ENCODE data around the gene RAG2. TPM values are rescaled to one million over a fixed set of nuclear protein-coding genes. Genes with fewer than 3 reads are reported as not detected.

Gene RAG2
- total RNA-seq (2014; rRNA removed; shearing (Covaris generic); ENCODE audit: low replicate concordance): not detected in 2 replicates

- DNase-seq (ENCODE audit: low read depth): no peak
- in situ Hi-C loops (cut with HindIII; ENCODE audit: low pct_unique_long_range_greater_than_20kb, low sequenced_read_pairs): no loop called here
These were observed at the start of gene RAG2 for GRCh38 chr11:36598051-36598450. TSS of gene RAG2 (minus strand) at chr11:36598236. CDS start at chr11:36594168, 4,068 bp downstream.

GRCh38 chr11:36638556-36638955 lies 40.5 kb upstream of the RAG2 start:
- in situ Hi-C loops (cut with HindIII; ENCODE audit: low pct_unique_long_range_greater_than_20kb, low sequenced_read_pairs): no loop called here
- DNase-seq (ENCODE audit: low read depth): peak; percentile 24

- in situ Hi-C loops (cut with HindIII; ENCODE audit: low pct_unique_long_range_greater_than_20kb, low sequenced_read_pairs): no loop called here
- DNase-seq (ENCODE audit: low read depth): no peak
These were observed 37.2 kb upstream of the RAG2 start for GRCh38 chr11:36635066-36635862.

- no peak for DNase-seq (ENCODE audit: low read depth)
- in situ Hi-C loops (cut with HindIII; ENCODE audit: low pct_unique_long_range_greater_than_20kb, low sequenced_read_pairs): no loop called here
These were observed 33.7 kb upstream of the RAG2 start for GRCh38 chr11:36631774-36632173.

- in situ Hi-C loops (cut with HindIII; ENCODE audit: low pct_unique_long_range_greater_than_20kb, low sequenced_read_pairs): no loop called here
- no peak for DNase-seq (ENCODE audit: low read depth)
These were observed 30.8 kb upstream of the RAG2 start for GRCh38 chr11:36628765-36629244.

DNA sequence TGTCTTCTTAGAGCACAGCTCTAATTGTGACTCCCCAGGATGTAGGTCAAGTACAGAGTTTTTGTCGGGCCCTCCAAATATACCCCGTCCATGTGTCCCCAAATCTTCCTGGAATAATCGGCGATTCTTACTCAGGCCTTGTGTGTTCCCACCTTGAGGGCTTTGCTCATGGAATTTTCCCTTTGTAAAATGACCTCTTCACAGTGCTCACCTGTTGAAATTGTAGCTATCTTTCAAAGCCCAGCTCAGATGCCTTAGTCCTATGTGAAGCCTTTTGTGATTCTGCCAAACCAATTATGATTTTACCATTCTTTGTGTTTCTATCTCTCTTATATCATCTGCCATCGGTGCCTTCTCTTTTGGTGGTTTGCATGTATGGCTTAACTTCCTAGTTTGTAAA lies 30.1 kb upstream of the RAG2 start:
- in situ Hi-C loops (cut with HindIII; ENCODE audit: low pct_unique_long_range_greater_than_20kb, low sequenced_read_pairs): no loop called here

DNA sequence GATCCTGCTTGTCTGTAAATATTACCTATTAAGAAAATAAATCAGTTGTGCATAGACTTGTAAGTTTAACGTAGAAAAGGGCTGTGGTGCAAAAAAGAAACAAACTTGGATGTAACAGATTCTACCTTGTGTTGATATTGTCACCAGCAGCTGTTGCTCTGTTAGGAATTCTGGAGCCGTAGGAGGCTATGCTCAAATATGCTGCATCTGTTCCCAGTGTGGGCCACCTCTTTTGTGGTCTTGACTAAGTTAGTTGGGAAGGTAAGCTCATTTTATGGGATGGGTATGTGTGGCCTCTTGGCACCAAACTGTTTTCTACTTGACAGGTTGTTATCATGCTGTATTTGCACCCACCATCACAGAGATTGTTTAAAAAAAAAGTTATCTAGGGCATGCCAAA lies 29.4 kb upstream of the RAG2 start:
- in situ Hi-C loops (cut with HindIII; ENCODE audit: low pct_unique_long_range_greater_than_20kb, low sequenced_read_pairs): no loop called here
- DNase-seq (ENCODE audit: low read depth): no peak

More for the DNA sequence above, 30.1 kb upstream of the RAG2 start:
- no peak for DNase-seq (ENCODE audit: low read depth)

- in situ Hi-C loops (cut with HindIII; ENCODE audit: low pct_unique_long_range_greater_than_20kb, low sequenced_read_pairs): no loop called here
- DNase-seq (ENCODE audit: low read depth): no peak
These were observed 29.0 kb upstream of the RAG2 start for GRCh38 chr11:36627006-36627405.

DNA sequence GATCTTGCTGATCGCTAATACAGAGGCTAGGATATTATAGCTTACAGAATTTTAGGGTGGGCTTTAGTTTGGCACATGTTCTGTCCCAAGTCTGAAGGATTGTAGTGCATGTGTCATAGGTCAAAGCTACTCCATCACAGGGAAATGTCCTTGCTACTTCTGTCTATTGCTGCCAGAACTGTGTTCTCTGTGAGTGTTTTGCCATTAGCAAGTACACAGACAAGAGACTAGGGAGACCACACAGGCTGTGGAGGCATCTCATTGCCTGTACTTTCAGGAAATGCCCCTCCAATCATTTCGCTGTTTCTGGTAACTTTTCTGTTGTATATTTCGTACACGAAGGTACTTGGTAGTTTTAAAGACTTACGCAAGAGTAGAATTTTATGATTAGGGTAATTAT lies 25.5 kb upstream of the RAG2 start:
- no peak for DNase-seq (ENCODE audit: low read depth)
- in situ Hi-C loops (cut with HindIII; ENCODE audit: low pct_unique_long_range_greater_than_20kb, low sequenced_read_pairs): no loop called here

DNA sequence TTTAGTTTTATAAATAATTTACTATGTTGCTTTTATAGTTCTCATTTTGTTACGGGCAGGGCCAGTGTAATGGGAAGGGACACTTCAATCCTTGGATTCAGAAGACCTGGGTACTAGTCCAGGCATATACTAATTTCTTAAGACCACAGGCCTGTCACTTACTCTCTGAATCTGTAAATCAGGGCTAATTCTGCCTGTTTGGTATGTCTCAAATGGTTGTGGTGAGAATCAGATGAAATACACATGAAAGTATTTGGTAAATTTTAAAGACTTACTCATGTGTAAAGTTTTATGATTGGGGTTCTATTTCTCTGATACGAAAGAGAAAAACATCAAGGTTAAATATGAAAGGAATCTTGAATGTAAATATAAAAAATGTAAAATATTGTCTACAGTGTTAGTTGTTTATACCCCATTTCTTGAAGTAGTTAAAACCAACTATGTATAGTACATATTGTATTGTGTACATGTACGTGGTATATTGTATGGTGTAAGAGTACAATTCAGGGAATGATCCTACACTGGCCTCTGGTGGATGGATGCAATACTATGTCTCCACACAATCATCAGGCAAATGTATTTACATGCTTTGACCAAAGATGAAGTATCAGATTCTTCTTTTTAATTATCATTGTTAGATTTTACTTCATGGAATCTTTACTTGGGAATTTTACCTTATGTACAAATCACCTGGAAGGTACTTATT lies 24.5 kb upstream of the RAG2 start:
- in situ Hi-C loops (cut with HindIII; ENCODE audit: low pct_unique_long_range_greater_than_20kb, low sequenced_read_pairs): no loop called here
- DNase-seq (ENCODE audit: low read depth): peak; percentile 4

- DNase-seq (ENCODE audit: low read depth): no peak
- in situ Hi-C loops (cut with HindIII; ENCODE audit: low pct_unique_long_range_greater_than_20kb, low sequenced_read_pairs): no loop called here
These were observed 22.2 kb upstream of the RAG2 start for GRCh38 chr11:36620246-36620645.

- DNase-seq (ENCODE audit: low read depth): no peak
- in situ Hi-C loops (cut with HindIII; ENCODE audit: low pct_unique_long_range_greater_than_20kb, low sequenced_read_pairs): no loop called here
These were observed 21.5 kb upstream of the RAG2 start for GRCh38 chr11:36619502-36619901.

DNA sequence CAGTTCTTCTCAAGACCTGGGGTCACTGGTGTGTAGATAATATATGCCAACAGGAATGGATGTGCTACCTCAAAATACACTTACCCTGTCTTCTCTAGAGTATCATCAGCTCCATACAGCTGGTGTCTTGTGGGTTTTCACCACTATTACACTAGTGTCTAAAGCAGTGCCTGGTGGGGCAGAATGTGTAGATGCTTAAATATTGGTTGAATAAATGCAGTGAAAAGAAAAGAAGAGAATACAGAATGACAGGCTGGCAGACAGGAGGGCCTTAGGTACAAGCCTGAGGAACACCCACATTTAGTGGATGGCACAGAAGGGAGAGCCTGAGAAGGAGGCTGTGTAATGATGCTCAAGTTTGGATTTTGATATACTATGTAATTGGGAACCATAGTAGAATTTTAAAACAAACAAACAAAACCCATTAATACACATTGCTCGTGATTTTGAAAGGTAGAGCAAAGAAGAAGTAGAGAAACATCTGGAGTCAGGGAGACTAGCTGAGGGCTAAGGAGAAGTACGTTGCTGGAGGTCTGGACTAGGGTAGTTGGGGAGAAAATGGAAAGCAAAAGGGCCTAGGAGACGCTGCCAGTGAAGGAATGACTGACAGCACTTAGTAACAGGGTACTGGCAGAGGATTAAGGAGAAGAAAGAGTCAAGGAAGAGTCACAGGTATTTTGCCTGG lies 20.5 kb upstream of the RAG2 start:
- in situ Hi-C loops (cut with HindIII; ENCODE audit: low pct_unique_long_range_greater_than_20kb, low sequenced_read_pairs): no loop called here
- no peak for DNase-seq (ENCODE audit: low read depth)

- no peak for DNase-seq (ENCODE audit: low read depth)
- in situ Hi-C loops (cut with HindIII; ENCODE audit: low pct_unique_long_range_greater_than_20kb, low sequenced_read_pairs): no loop called here
These were observed 19.7 kb upstream of the RAG2 start for GRCh38 chr11:36617543-36618362.

GRCh38 chr11:36615826-36616225 lies 17.8 kb upstream of the RAG2 start:
- DNase-seq (ENCODE audit: low read depth): no peak
- in situ Hi-C loops (cut with HindIII; ENCODE audit: low pct_unique_long_range_greater_than_20kb, low sequenced_read_pairs): no loop called here

- in situ Hi-C loops (cut with HindIII; ENCODE audit: low pct_unique_long_range_greater_than_20kb, low sequenced_read_pairs): no loop called here
- no peak for DNase-seq (ENCODE audit: low read depth)
These were observed 11.3 kb upstream of the RAG2 start for GRCh38 chr11:36609383-36609782.

DNA sequence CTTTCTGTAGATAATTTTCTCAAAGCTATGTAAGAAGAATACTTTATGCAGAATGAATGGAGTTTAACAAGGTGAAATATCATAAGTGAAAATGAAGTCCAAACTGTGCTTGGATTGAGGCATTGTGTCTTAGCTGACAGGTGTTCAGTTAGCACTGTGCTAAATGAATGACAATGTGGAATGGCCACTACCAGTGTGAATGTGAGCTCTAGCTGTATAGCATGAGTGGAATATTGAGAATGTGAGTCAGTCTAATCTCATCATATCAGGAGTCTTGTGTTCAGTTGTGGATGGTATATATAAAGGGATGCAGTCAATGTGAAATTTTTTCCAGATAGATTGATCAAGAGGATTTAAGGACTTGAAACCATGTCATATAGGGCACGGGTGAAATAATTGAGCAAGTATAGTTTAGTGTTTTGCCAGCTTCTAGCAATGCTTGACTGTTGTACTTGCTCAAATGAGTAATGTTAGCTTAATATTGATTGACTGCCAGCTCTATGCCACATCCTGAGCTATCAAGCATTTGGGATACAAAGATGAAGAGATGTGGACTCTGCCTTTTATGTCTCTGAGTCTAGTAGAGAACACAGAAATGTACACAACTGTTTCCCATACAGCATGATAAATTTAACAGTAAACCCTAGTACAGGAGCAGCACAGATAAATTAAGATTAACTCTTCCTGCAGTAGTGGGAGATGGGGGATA lies 10.6 kb upstream of the RAG2 start:
- DNase-seq (ENCODE audit: low read depth): no peak
- in situ Hi-C loops (cut with HindIII; ENCODE audit: low pct_unique_long_range_greater_than_20kb, low sequenced_read_pairs): no loop called here

Measured in Caki2 (cell line).